CD4-positive, alpha-beta T cell treated with Interleukin-6 for 4 hours (primary cell): ENCODE measurements around the gene PLXNB3.

ENCODE experiments used
- DNase-seq: peaks from one replicate; pipeline ENCODE4 v3.0.0-alpha.2; 2020; ENCODE audit warnings: mixed read lengths

Gene PLXNB3

GRCh38 chrX:153762626-153763173, 1.3 kb upstream of the PLXNB3 start:
- DNase-seq = no peak

GRCh38 chrX:153763298-153763932, 634 bp upstream of the PLXNB3 start:
- no peak for DNase-seq

- DNase-seq = no peak
These were observed 713 bp downstream of the PLXNB3 start for GRCh38 chrX:153764786-153765137.

DNA sequence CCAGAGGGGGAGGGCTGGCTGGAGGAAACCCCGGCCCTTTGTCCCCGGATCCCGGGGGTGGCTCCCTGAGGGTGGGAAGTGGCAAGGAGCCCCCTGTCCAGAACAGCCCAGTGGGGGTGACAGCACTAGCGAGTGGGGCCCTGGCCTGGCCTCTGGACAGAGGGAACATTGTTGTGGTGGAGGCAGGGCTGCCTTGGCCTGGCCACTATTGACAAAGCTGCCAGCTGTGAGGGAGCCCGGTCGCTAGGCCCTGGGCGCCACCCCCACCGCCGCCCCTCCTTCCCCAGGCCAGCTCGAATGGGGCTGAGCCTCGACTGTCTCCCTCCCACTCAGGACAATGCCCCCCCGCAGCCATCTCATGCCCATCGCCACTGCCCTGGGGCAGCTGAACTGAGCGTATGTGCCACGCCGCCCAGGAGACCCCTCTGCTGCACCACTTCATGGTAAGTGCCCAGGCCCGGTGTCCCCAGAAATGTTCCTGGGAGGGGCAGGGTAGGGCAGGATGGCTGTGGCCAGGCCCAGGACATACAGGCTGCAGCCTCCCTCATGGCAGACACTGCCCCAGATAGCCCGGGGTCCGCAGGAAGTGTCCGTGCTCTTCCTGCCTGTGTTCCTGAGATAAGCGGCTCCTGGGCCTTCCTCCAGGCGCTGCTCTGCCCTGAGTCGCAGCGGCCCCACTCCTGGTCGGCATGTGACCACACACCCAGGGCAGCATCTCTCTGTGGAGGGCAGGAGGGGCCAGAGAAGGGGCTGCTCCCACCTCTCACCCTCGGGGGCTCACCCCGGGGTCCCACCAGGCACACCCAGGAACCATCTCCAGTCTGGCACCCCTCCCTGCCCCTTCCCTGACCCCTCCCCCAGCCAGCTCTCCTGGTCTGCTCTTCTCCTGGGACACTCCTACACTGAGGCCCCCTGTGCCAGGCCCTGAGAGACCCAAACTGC, 1.4 kb downstream of the PLXNB3 start:
- no peak for DNase-seq

- peak; percentile 42 for DNase-seq
These were observed 2.2 kb downstream of the PLXNB3 start for GRCh38 chrX:153766098-153766817.

DNA sequence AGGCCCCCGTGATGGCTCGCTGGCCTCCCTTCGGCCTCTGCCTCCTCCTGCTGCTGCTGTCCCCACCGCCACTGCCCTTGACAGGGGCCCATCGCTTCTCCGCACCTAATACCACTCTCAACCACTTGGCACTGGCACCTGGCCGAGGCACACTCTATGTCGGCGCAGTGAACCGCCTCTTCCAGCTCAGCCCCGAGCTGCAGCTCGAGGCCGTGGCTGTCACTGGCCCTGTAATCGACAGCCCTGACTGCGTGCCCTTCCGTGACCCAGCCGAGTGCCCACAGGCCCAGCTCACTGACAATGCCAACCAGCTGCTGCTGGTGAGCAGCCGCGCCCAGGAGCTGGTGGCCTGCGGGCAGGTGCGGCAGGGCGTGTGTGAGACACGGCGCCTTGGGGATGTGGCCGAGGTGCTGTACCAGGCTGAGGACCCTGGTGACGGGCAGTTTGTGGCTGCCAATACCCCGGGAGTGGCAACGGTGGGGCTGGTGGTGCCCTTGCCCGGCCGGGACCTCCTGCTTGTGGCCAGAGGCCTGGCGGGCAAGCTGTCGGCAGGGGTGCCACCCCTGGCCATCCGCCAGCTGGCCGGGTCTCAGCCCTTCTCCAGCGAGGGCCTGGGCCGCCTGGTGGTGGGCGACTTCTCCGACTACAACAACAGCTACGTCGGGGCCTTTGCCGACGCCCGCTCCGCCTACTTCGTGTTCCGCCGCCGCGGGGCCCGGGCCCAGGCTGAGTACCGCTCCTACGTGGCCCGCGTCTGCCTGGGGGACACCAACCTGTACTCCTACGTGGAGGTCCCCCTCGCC, 3.0 kb downstream of the PLXNB3 start:
- no peak for DNase-seq

DNA sequence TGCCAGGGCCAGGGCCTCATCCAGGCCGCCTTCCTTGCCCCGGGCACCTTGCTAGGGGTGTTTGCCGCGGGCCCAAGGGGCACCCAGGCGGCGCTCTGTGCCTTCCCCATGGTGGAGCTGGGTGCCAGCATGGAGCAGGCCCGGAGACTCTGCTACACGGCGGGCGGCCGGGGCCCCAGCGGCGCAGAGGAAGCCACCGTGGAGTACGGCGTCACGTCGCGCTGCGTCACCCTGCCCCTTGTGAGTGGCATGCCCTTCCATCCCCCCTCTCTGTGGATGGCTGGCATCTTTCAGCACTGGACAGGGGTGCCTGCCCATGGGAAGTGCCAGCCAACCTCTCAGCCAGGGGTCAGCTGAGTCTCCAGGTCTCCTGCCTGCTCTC, 3.6 kb downstream of the PLXNB3 start:
- no peak for DNase-seq

- DNase-seq = no peak
These were observed 4.5 kb downstream of the PLXNB3 start for GRCh38 chrX:153768311-153769157.

GRCh38 chrX:153769158-153769864, 5.3 kb downstream of the PLXNB3 start:
- no peak for DNase-seq

GRCh38 chrX:153769865-153770600, 6.0 kb downstream of the PLXNB3 start:
- DNase-seq = no peak

- DNase-seq = no peak
These were observed 6.8 kb downstream of the PLXNB3 start for GRCh38 chrX:153770601-153771414.

DNA sequence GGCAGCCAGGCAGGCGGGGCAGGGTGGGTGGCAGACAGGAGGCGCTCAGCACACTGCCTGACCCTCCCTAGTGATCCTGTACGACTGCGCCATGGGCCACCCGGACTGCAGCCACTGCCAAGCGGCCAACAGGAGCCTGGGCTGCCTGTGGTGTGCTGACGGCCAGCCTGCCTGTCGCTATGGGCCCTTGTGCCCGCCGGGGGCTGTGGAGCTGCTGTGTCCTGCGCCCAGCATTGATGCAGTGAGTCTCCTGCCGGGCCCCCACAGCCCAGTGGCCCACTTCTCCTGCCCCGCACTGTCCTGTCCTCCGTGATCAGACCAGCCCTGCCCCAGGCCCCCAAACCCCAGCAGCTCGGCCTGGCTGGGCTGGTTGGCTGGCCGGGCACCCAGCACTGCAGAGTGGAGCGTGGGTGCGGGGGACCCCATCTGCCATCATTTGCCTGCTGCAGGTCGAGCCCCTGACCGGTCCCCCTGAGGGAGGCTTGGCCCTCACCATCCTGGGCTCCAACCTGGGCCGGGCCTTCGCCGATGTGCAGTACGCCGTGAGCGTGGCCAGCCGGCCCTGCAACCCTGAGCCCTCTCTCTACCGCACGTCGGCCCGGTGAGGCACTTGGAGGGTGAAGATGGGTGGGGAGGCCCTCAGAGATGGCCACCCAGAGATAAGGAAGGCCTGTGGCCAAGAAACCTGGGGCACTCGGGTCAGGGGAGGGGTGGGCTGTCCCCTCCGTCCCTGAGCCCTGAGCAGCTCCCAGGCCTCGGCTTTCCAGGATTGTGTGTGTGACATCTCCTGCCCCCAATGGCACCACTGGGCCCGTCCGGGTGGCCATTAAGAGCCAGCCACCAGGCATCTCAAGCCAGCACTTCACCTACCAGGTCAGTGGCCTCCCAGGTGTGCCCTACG, 7.6 kb downstream of the PLXNB3 start:
- no peak for DNase-seq

DNA sequence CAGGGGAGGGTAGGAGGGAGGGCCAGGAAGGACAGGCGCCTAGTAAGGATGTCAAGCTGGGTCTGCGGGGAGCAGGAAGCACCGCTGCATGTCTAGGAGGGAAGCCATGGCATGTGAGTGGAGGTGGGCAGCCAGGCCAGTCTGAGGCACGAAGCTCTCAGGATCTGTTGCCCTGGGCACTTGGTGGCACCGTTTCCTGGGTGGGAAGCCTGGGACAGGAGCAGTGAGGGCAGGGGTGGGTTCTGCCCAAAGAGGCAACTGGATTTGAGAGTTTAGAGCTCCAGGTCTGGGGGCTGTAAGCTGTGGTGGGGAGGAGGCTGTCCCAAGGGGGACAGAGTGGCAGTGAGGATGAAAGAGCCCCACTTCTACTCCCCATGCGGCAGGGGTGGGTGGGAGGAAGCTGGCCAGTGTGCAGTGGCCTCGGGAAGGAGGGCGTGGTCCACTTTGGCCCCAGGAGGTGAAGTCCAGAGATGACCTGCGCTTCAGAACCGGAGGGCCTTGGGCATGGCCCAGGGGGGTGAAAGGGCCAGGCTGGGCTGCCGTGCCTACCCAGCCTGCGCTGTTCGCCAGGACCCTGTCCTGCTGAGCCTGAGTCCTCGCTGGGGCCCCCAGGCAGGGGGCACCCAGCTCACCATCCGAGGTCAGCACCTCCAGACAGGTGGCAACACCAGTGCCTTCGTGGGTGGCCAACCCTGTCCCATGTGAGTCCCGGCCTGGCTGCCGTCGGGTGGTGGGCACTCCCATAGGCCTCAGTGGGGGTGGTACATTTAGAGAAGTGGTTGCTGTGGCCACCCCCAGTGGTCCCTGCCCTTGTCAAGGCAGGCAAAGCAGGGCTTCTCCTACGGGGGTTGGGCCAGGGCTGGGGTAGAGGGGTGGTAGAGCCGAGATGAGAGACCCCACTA, 8.5 kb downstream of the PLXNB3 start:
- no peak for DNase-seq

GRCh38 chrX:153773218-153773611, 9.2 kb downstream of the PLXNB3 start:
- no peak for DNase-seq

DNA sequence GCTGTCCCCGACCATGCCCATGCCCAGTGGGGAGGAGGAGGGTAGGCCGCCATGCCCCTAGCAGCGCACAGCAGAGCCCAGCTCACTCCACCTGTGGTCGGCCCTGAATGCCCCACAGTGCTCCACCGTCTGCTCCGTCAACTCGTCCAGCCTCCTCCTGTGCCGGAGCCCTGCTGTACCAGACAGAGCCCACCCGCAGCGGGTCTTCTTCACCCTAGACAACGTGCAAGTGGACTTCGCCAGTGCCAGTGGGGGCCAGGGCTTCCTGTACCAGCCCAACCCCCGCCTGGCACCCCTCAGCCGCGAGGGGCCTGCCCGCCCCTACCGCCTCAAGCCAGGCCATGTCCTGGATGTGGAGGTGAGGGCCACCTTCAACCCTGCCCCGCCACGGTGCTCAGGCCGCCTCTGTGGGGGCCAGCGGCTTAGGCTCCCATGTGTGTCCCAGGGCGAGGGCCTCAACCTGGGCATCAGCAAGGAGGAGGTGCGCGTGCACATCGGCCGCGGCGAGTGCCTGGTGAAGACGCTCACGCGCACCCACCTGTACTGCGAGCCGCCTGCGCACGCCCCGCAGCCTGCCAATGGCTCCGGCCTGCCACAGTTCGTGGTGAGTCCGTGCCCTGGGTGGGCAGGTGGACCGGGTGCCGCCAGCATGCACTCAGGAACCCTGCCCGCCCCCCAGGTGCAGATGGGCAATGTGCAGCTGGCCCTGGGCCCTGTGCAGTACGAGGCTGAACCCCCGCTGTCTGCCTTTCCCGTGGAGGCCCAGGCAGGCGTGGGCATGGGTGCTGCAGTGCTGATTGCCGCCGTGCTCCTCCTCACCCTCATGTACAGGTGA, 9.9 kb downstream of the PLXNB3 start:
- no peak for DNase-seq
